ENCODE measurements around the gene CCDC188. TPM values are rescaled to one million over a fixed set of nuclear protein-coding genes. Genes with fewer than 3 reads are reported as not detected.

Gene CCDC188
- total RNA-seq, 1 experiment from 2014 or later = not detected

DNA sequence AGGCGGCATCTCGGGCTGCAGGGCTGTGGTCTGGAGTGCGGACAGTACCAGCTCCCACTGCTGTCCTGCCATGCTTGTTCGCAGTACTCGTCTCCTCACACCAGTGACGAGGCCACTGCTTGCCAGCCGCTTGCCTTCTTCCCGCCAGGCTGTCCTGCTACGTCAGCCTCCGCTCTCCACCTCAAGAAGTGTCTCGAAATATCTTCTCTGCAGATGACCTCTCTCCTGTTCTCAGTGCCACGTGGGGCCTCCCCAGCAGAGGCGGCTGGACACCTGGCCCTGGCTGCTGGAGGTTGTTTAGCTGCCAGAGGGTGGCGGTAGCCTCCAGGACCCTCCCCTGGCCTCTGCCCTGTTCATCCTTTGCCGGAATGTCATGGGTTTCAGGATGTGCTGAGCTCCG lies 3.1 kb upstream of the CCDC188 start:
- Histone ChIP-seq H3K36me3 (ENCODE audit: insufficient read depth, low read length, poor library complexity, severe bottlenecking) (no peaks in the 10 kb centered on the region), H3K4me3 (ENCODE audit: low read depth, low read length, poor library complexity, severe bottlenecking) (no peak overlapping the region), H3K27me3 (replicated peaks; ENCODE audit: insufficient read depth, low read depth, low read length, poor library complexity) (no peaks in the 10 kb centered on the region), H3K4me1 (ENCODE audit: insufficient read depth, low read length, poor library complexity, severe bottlenecking) (no peaks in the 10 kb centered on the region), H3K27ac (ENCODE audit: low read depth, low read length, poor library complexity, severe bottlenecking) (no peak overlapping the region), H3K9me3 (ENCODE audit: low read depth, low read length, poor library complexity, severe bottlenecking) (no peaks in the 10 kb centered on the region)
- POLR2A ChIA-PET (ENCODE audit: low non-redundant PET) = interaction anchor here (0.6 kb wide), 1 partner anchor 542 kb away, joined by 3 read pairs; no protein-coding TSS in a partner anchor
- BruUV-seq (replicated peaks) = no TSS peak
- intact Hi-C loops (cut with micrococcal nuclease; ENCODE audit: unreplicated experiment) = no loop called here
- TF ChIP-seq EZH2 (IDR thresholded peaks at IDR 0.05; ENCODE audit: borderline replicate concordance, low read depth, low read length, poor library complexity, severe bottlenecking) = no peak
- no peak for TF ChIP-seq CTCF (conservative IDR thresholded peaks at IDR 0.05; ENCODE audit: low read depth, low read length)
- no peak for DNase-seq (ENCODE audit: low spot score)
- CTCF ChIA-PET = no interaction called here

- DNase-seq (ENCODE audit: low spot score) = no peak
- H3K4me3 ChIP-seq (ENCODE audit: low read depth, low read length, poor library complexity, severe bottlenecking) = no peak overlapping the region
- H3K36me3 ChIP-seq (ENCODE audit: insufficient read depth, low read length, poor library complexity, severe bottlenecking) = no peaks in the 10 kb centered on the region
- intact Hi-C loops (cut with micrococcal nuclease; ENCODE audit: unreplicated experiment) = no loop called here
- no peak overlapping the region for H3K27ac ChIP-seq (ENCODE audit: low read depth, low read length, poor library complexity, severe bottlenecking)
- POLR2A ChIA-PET (ENCODE audit: low non-redundant PET) = no interaction called here
- no peak for TF ChIP-seq CTCF (conservative IDR thresholded peaks at IDR 0.05; ENCODE audit: low read depth, low read length)
- TF ChIP-seq EZH2 (IDR thresholded peaks at IDR 0.05; ENCODE audit: borderline replicate concordance, low read depth, low read length, poor library complexity, severe bottlenecking) = no peak
- no peaks in the 10 kb centered on the region for H3K4me1 ChIP-seq (ENCODE audit: insufficient read depth, low read length, poor library complexity, severe bottlenecking)
- CTCF ChIA-PET = no interaction called here
- no peaks in the 10 kb centered on the region for H3K27me3 ChIP-seq (replicated peaks; ENCODE audit: insufficient read depth, low read depth, low read length, poor library complexity)
- no peaks in the 10 kb centered on the region for H3K9me3 ChIP-seq (ENCODE audit: low read depth, low read length, poor library complexity, severe bottlenecking)
- BruUV-seq (replicated peaks) = no TSS peak
These were observed 1.6 kb upstream of the CCDC188 start for GRCh38 chr22:20152464-20152890.

GRCh38 chr22:20151276-20151588 lies 377 bp upstream of the CCDC188 start:
- TF ChIP-seq CTCF (conservative IDR thresholded peaks at IDR 0.05; ENCODE audit: low read depth, low read length) (no peak), EZH2 (IDR thresholded peaks at IDR 0.05; ENCODE audit: borderline replicate concordance, low read depth, low read length, poor library complexity, severe bottlenecking) (no peak)
- H3K27me3 ChIP-seq (replicated peaks; ENCODE audit: insufficient read depth, low read depth, low read length, poor library complexity) = no peaks in the 10 kb centered on the region
- no peak overlapping the region for H3K4me3 ChIP-seq (ENCODE audit: low read depth, low read length, poor library complexity, severe bottlenecking)
- H3K36me3 ChIP-seq (ENCODE audit: insufficient read depth, low read length, poor library complexity, severe bottlenecking) = no peaks in the 10 kb centered on the region
- BruUV-seq (replicated peaks) = no TSS peak
- intact Hi-C loops (cut with micrococcal nuclease; ENCODE audit: unreplicated experiment) = no loop called here
- DNase-seq (ENCODE audit: low spot score) = no peak
- CTCF ChIA-PET = no interaction called here
- H3K27ac ChIP-seq (ENCODE audit: low read depth, low read length, poor library complexity, severe bottlenecking) = no peak overlapping the region
- POLR2A ChIA-PET (ENCODE audit: low non-redundant PET) = no interaction called here
- no peaks in the 10 kb centered on the region for H3K4me1 ChIP-seq (ENCODE audit: insufficient read depth, low read length, poor library complexity, severe bottlenecking)
- no peaks in the 10 kb centered on the region for H3K9me3 ChIP-seq (ENCODE audit: low read depth, low read length, poor library complexity, severe bottlenecking)

Measured in A673 (cell line).